Measurements from ENCODE around the gene RGS18. TPM values are rescaled to one million over a fixed set of nuclear protein-coding genes. Genes with fewer than 3 reads are reported as not detected.
"Not testable (repeated sequence)": the region's sequence is repeated elsewhere in the genome, so short reads cannot be mapped to it uniquely, and the experiment has no call there.

The RGS18 gene
- total RNA-seq, 4 donors from 2014 or later = 0.68 to 1.1 TPM; not detected in 2

DNA sequence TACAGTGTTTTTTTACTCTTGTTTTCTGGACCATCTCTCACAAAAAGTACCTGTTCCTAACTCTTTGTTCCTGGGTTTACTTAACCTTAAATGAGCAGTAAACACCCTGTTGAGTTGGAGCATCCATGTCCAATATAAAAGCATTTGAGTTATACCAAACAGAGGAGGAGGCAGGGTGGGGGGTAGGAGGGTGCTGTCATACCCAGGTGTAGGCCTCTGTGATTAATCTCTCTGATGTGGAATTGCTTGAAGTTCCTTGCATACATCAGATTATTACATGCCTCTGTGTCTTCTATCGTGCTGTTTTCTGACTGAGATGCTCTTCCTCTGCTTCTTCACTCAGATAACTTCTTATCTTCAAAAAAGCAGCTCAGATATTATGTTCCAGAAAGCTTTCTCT, 28.1 kb upstream of the RGS18 start:
- in situ Hi-C loops (cut with MboI; ENCODE audit: low pct_ligation_motif_present in 1 of 4, low pct_unique_long_range_greater_than_20kb in 1 of 4, low sequenced_read_pairs in 3 of 4) = no loop called here

DNA sequence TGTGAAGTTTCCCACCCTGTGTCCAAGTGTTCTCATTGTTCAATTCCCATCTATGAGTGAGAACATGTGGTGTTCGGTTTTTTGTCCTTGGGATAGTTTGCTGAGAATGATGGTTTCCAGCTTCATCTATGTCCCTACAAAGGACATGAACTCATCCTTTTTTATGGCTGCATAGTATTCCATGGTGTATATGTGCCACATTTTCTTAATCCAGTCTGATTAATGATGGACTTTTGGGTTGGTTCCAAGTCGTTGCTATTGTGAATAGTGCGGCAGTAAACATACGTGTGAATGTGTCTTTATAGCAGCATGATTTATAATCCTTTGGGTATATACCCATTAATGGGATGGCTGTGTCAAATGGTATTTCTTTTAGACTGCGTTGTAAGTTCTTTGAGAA, 27.4 kb upstream of the RGS18 start:
- intact Hi-C loops (cut with DNase I; ENCODE audit: low total_unique reads); H3K9me3 ChIP-seq; H3K36me3 ChIP-seq; H3K4me1 ChIP-seq; in situ Hi-C loops (cut with MboI; ENCODE audit: low pct_ligation_motif_present in 1 of 4, low pct_unique_long_range_greater_than_20kb in 1 of 4, low sequenced_read_pairs in 3 of 4); H3K4me3 ChIP-seq; H3K27ac ChIP-seq; H3K27me3 ChIP-seq; DNase-seq: not testable (repeated sequence)
- WGBS, 2 donors (ENCODE audit: low coverage in 1 of 2) = 84 to 85% methylated on average over 4 to 5 of the region's 5 CpGs

More for the DNA sequence above, 28.1 kb upstream of the RGS18 start:
- TF ChIP-seq POLR2AphosphoS5 (IDR thresholded peaks at IDR 0.05) (no peak), EP300 (IDR thresholded peaks at IDR 0.05; ENCODE audit: low read depth) (no peak), POLR2A (IDR thresholded peaks at IDR 0.05) (no peak)
- TF ChIP-seq, protein P1, sequence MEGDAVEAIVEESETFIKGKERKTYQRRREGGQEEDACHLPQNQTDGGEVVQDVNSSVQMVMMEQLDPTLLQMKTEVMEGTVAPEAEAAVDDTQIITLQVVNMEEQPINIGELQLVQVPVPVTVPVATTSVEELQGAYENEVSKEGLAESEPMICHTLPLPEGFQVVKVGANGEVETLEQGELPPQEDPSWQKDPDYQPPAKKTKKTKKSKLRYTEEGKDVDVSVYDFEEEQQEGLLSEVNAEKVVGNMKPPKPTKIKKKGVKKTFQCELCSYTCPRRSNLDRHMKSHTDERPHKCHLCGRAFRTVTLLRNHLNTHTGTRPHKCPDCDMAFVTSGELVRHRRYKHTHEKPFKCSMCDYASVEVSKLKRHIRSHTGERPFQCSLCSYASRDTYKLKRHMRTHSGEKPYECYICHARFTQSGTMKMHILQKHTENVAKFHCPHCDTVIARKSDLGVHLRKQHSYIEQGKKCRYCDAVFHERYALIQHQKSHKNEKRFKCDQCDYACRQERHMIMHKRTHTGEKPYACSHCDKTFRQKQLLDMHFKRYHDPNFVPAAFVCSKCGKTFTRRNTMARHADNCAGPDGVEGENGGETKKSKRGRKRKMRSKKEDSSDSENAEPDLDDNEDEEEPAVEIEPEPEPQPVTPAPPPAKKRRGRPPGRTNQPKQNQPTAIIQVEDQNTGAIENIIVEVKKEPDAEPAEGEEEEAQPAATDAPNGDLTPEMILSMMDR (IDR thresholded peaks at IDR 0.05) = no peak
- intact Hi-C loops (cut with DNase I; ENCODE audit: low total_unique reads) = no loop called here
- H3K9me3 ChIP-seq = no peaks in the 10 kb centered on the region
- no peak overlapping the region for H3K27ac ChIP-seq
- no peaks in the 10 kb centered on the region for H3K27me3 ChIP-seq
- H3K4me3 ChIP-seq = no peak overlapping the region
- H3K4me1 ChIP-seq = no peaks in the 10 kb centered on the region
- H3K36me3 ChIP-seq = no peaks in the 10 kb centered on the region
- no peak for DNase-seq
- WGBS, 2 donors (ENCODE audit: low coverage in 1 of 2) = 88 to 100% methylated on average over 1 of the region's 1 CpG

DNA sequence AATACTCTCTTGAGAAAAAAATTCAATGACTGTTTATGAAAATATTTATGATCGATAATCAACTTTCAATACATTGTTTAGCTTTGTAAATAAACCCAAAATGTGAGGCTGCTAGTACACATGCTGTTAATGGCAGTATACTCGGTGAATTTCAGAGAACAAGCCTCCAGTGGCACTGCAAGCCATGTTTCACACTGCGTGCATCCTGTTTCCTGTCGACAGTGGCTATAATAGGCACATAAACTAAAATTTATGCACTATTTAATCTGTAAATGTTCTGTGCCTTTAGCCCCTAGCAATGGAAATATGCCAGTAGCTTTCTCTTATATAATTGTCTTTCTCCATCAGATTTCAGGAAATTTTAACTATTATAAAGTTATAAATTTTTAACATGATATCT, 26.3 kb upstream of the RGS18 start:
- 50 to 62% methylated on average over 4 of the region's 4 CpGs for WGBS, 2 donors (ENCODE audit: low coverage in 1 of 2)
- H3K4me1 ChIP-seq = no peaks in the 10 kb centered on the region

DNA sequence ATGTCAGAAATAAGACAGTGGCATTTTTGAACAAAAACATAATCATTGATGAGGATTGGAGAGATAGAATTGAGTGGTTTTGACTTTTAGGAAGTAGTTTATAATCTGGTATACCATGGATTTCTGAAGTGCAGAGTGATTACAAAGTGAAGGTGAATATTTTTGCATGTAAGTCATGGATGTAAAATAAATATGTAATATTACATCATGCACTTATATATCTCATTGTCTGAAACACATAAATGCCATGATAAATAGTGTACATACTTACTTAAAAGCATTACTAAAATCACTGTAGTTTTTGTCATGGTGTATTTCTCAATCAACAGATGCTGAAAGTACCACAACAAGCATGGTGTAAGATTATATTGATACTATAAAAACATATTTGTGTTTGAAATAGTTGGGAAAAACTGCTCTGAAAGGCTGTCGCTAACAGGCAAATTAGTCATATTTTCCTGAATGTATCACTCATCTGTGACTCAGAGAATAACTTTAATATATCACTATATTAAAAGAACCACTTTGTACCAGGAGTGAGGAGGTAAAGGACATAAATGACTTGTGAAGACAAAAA, 24.8 kb upstream of the RGS18 start:
- no peaks in the 10 kb centered on the region for H3K9me3 ChIP-seq

More for the DNA sequence above, 26.3 kb upstream of the RGS18 start:
- Histone ChIP-seq H3K4me3 (no peak overlapping the region), H3K36me3 (no peaks in the 10 kb centered on the region), H3K27ac (no peak overlapping the region), H3K27me3 (no peaks in the 10 kb centered on the region), H3K9me3 (no peaks in the 10 kb centered on the region)
- in situ Hi-C loops (cut with MboI; ENCODE audit: low pct_ligation_motif_present in 1 of 4, low pct_unique_long_range_greater_than_20kb in 1 of 4, low sequenced_read_pairs in 3 of 4) (no loop called here), intact Hi-C loops (cut with DNase I; ENCODE audit: low total_unique reads) (no loop called here)
- TF ChIP-seq POLR2AphosphoS5 (IDR thresholded peaks at IDR 0.05) (no peak), POLR2A (IDR thresholded peaks at IDR 0.05) (no peak), EP300 (IDR thresholded peaks at IDR 0.05; ENCODE audit: low read depth) (no peak)
- TF ChIP-seq, protein P1 (IDR thresholded peaks at IDR 0.05) = no peak
- no peak for DNase-seq

More for the DNA sequence above, 24.8 kb upstream of the RGS18 start:
- intact Hi-C loops (cut with DNase I; ENCODE audit: low total_unique reads) (no loop called here), in situ Hi-C loops (cut with MboI; ENCODE audit: low pct_ligation_motif_present in 1 of 4, low pct_unique_long_range_greater_than_20kb in 1 of 4, low sequenced_read_pairs in 3 of 4) (no loop called here)
- Histone ChIP-seq H3K27me3 (no peaks in the 10 kb centered on the region), H3K4me1 (no peaks in the 10 kb centered on the region), H3K4me3 (no peak overlapping the region), H3K27ac (no peak overlapping the region), H3K36me3 (no peaks in the 10 kb centered on the region)
- WGBS, 2 donors (ENCODE audit: low coverage in 1 of 2) = 89 to 92% methylated on average over 1 of the region's 1 CpG
- no peak for DNase-seq
- no peak for TF ChIP-seq POLR2A (IDR thresholded peaks at IDR 0.05)
- TF ChIP-seq, protein P1 (IDR thresholded peaks at IDR 0.05) = no peak
- TF ChIP-seq POLR2AphosphoS5 (IDR thresholded peaks at IDR 0.05) = no peak
- TF ChIP-seq EP300 (IDR thresholded peaks at IDR 0.05; ENCODE audit: low read depth) = no peak
